ENCODE measurements around the gene ANGPTL1. TPM values are rescaled to one million over a fixed set of nuclear protein-coding genes. Genes with fewer than 3 reads are reported as not detected.

ANGPTL1 gene
- total RNA-seq, 1 donor from 2014 or later, result 11.5 TPM

DNA sequence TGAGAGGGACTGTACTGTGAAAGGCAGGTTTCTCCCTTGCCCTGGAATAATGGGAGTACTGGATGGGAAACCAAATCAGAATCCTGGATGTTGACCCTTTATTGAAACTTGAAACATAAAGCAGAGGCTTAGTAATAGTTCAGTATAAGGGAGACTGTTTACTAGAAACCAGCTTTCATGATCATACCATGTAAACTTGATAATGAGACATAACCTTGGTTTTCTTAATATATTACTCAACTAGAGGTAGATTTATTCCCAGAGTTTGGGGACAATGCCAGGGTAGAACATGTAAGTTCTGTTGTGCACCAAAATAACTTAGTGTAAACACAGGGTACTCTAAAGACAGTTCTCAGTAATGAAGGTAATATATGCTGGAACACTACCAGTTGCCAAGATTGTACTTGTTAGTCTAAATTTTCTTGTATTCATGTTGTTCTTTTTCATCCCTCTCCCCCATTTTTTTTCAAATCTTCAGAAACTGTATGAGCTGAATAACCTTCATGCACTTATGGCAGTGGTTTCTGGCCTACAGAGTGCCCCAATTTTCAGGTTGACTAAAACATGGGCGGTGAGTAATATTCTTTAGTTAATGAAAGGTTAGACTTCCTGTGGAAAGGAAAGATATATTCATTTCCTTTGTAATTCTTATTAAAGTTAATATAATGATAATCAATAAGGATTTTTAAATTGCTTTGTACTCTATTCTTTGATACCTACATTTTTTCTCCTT is 49.6 kb downstream of the ANGPTL1 start:
- Histone ChIP-seq H3K27me3 (ENCODE audit: low read depth) (no peaks in the 10 kb centered on the region), H3K9me3 (replicated peaks) (peaks cover 2% of the 10 kb centered on the region), H3K4me3 (no peak overlapping the region), H3K36me3 (no peaks in the 10 kb centered on the region), H3K4me1 (no peaks in the 10 kb centered on the region), H3K27ac (replicated peaks) (no peak overlapping the region)
- DNase-seq, result no peak
- intact Hi-C loops (cut with micrococcal nuclease), result no loop called here
- no peak for TF ChIP-seq CTCF (IDR thresholded peaks at IDR 0.05; ENCODE audit: borderline replicate concordance)

- DNase-seq, result no peak
- Histone ChIP-seq H3K27ac (replicated peaks) (no peak overlapping the region), H3K4me3 (no peak overlapping the region), H3K4me1 (peaks cover 4% of the 10 kb centered on the region), H3K9me3 (replicated peaks) (no peaks in the 10 kb centered on the region), H3K27me3 (ENCODE audit: low read depth) (no peaks in the 10 kb centered on the region), H3K36me3 (no peaks in the 10 kb centered on the region)
- intact Hi-C loops (cut with micrococcal nuclease), result no loop called here
- no peak for TF ChIP-seq CTCF (IDR thresholded peaks at IDR 0.05; ENCODE audit: borderline replicate concordance)
Observed at GRCh38 chr1:178819123-178819522, 51.8 kb downstream of the ANGPTL1 start.

DNA sequence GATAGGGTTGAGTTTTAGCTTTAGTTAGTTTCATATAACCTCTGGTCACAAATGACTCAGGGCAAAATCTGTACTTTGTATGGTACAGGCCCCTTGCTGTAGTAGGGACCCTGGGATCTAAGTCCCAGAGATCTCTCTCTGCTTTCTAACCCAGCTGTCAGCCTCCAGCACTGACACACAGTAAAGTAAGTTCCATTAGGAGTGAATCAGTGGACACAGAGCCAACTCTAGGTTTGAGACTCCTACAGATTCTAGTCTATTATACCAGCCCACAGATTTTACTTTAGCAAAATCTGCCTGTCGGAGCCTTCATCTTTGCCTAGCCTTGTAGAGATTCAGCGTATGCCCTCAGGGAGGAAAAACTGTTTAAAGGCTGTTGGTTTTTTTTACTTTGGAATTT is 52.5 kb downstream of the ANGPTL1 start:
- intact Hi-C loops (cut with micrococcal nuclease), result no loop called here
- Histone ChIP-seq H3K27me3 (ENCODE audit: low read depth) (no peaks in the 10 kb centered on the region), H3K4me3 (no peak overlapping the region), H3K36me3 (no peaks in the 10 kb centered on the region), H3K9me3 (replicated peaks) (no peaks in the 10 kb centered on the region), H3K27ac (replicated peaks) (no peak overlapping the region), H3K4me1 (peaks cover 11% of the 10 kb centered on the region)
- DNase-seq, result no peak
- no peak for TF ChIP-seq CTCF (IDR thresholded peaks at IDR 0.05; ENCODE audit: borderline replicate concordance)

GRCh38 chr1:178810585-178810984 is 60.3 kb downstream of the ANGPTL1 start:
- no peaks in the 10 kb centered on the region for H3K9me3 ChIP-seq (replicated peaks)
- no peak overlapping the region for H3K4me3 ChIP-seq
- intact Hi-C loops (cut with micrococcal nuclease), result loop anchor here (5.0 kb wide), 1 partner anchor 192 kb away; no protein-coding TSS in a partner anchor
- no peaks in the 10 kb centered on the region for H3K27me3 ChIP-seq (ENCODE audit: low read depth)
- no peak overlapping the region for H3K27ac ChIP-seq (replicated peaks)
- H3K36me3 ChIP-seq, result no peaks in the 10 kb centered on the region
- no peak for DNase-seq
- peaks cover 16% of the 10 kb centered on the region for H3K4me1 ChIP-seq
- no peak for TF ChIP-seq CTCF (IDR thresholded peaks at IDR 0.05; ENCODE audit: borderline replicate concordance)

DNA sequence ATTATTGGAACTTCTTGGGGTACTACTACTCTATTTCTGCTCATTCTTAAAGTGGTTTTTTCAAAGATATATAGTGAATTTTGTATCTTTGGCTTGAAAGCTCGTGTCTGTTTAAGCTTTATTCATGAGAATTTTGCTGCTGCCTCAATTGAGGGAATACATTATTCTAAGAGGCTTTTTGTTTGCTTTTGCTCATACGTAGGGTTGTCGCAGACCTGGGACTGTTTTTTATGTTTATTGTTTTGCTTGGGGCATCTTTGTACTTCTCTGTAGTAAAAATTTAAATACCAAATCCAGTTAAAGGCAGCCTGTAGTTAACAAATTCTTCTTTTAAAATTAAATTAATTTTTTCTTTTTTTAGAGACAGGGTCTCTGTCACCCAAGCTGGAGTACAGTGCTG is 62.3 kb downstream of the ANGPTL1 start:
- DNase-seq, result no peak
- intact Hi-C loops (cut with micrococcal nuclease), result no loop called here
- Histone ChIP-seq H3K27ac (replicated peaks) (no peak overlapping the region), H3K9me3 (replicated peaks) (no peaks in the 10 kb centered on the region), H3K4me1 (peaks cover 9% of the 10 kb centered on the region), H3K36me3 (no peaks in the 10 kb centered on the region), H3K27me3 (ENCODE audit: low read depth) (no peaks in the 10 kb centered on the region), H3K4me3 (no peak overlapping the region)
- no peak for TF ChIP-seq CTCF (IDR thresholded peaks at IDR 0.05; ENCODE audit: borderline replicate concordance)

Measured in left ventricle myocardium inferior (tissue), 1 donor.